Keratinocyte (primary cell): ENCODE results near the gene MARS1. TPM values are rescaled to one million over a fixed set of nuclear protein-coding genes. Genes with fewer than 3 reads are reported as not detected.
"Not testable (repeated sequence)": the region's sequence is repeated elsewhere in the genome, so short reads cannot be mapped to it uniquely, and the experiment has no call there.

Source experiments
- DNase-seq: peaks from one replicate; pipeline ENCODE4 v3.0.0-alpha.2; 2011; ENCODE audit warnings: low read depth, missing footprints, low spot score
- FAIRE-seq: peaks from 2 replicates; lab custom pipeline; 2011; peaks lifted over from hg19 to GRCh38; lab: Jason Lieb, UNC
- H2AFZ ChIP-seq: 2 replicates; pipeline ENCODE4 v1.6.0; 2012; ENCODE audit warnings: low read length, control low read depth, inconsistent platforms; ENCODE audit not compliant: control insufficient read depth
- H3K27ac ChIP-seq: 2 replicates; pipeline ENCODE4 v1.5.1; 2011; ENCODE audit warnings: low read length; ENCODE audit not compliant: control insufficient read depth, insufficient read depth
- H3K27me3 ChIP-seq: 3 replicates; pipeline ENCODE4 v1.6.0; 2011; ENCODE audit warnings: low read length; ENCODE audit not compliant: control insufficient read depth, insufficient read depth; ENCODE audit errors: extremely low read depth
- H3K36me3 ChIP-seq, 2 experiments: 2 replicates in 1 of 2; 3 replicates in 1 of 2; pipeline ENCODE4 v1.5.1; 2011; ENCODE audit warnings: low read length in 2 of 2, mild to moderate bottlenecking in 1 of 2; ENCODE audit not compliant: control insufficient read depth in 2 of 2, insufficient read depth in 2 of 2; ENCODE audit errors: extremely low read depth in 1 of 2
- H3K4me1 ChIP-seq: 3 replicates; pipeline ENCODE4 v1.5.1; 2011; ENCODE audit warnings: low read length; ENCODE audit not compliant: control insufficient read depth, insufficient read depth; ENCODE audit errors: extremely low read depth
- H3K4me2 ChIP-seq: 3 replicates; pipeline ENCODE4 v1.6.0; 2011; ENCODE audit warnings: low read depth, low read length; ENCODE audit not compliant: control insufficient read depth, insufficient read depth; ENCODE audit errors: extremely low read depth
- H3K4me3 ChIP-seq, 3 experiments: fragments of 200-600 bp in 1 of 3; sonication (generic) in 1 of 3; 2 replicates in 2 of 3; 3 replicates in 1 of 3; pipeline ENCODE4 v1.5.1; 2011 to 2016; ENCODE audit warnings: low read length in 3 of 3, mild to moderate bottlenecking in 3 of 3, control low read depth in 2 of 3, inconsistent platforms in 1 of 3, low read depth in 1 of 3, mixed read lengths in 1 of 3, mixed run types in 1 of 3, moderate library complexity in 1 of 3; ENCODE audit not compliant: control insufficient read depth in 2 of 3, insufficient read depth in 2 of 3; ENCODE audit errors: extremely low read depth in 1 of 3
- H3K79me2 ChIP-seq: 2 replicates; pipeline ENCODE4 v1.6.0; 2012; ENCODE audit warnings: low read length; ENCODE audit not compliant: control insufficient read depth, insufficient read depth
- H3K9ac ChIP-seq: 3 replicates; pipeline ENCODE4 v1.6.0; 2011; ENCODE audit warnings: low read length; ENCODE audit not compliant: control insufficient read depth, insufficient read depth; ENCODE audit errors: extremely low read depth
- H3K9me1 ChIP-seq: 3 replicates; pipeline ENCODE4 v1.6.0; 2011; ENCODE audit warnings: low read length; ENCODE audit not compliant: control insufficient read depth, insufficient read depth; ENCODE audit errors: extremely low read depth
- H3K9me3 ChIP-seq: 2 replicates; pipeline ENCODE4 v1.5.1; 2012; ENCODE audit warnings: low read depth, low read length; ENCODE audit not compliant: control insufficient read depth
- H4K20me1 ChIP-seq: 3 replicates; pipeline ENCODE4 v1.6.0; 2011; ENCODE audit warnings: low read length; ENCODE audit not compliant: control insufficient read depth, insufficient read depth; ENCODE audit errors: extremely low read depth
- CTCF ChIP-seq, 3 experiments: IDR thresholded peaks in 1 of 3; conservative IDR thresholded peaks in 1 of 3; optimal IDR thresholded peaks in 1 of 3; 2 replicates in 2 of 3; 3 replicates in 1 of 3; pipeline versions ENCODE3 to v1.5.1; 2011; ENCODE audit warnings: low read length in 3 of 3, mild to moderate bottlenecking in 3 of 3, moderate library complexity in 2 of 3, control low read depth in 1 of 3, inconsistent platforms in 1 of 3; ENCODE audit not compliant: insufficient read depth in 2 of 3; ENCODE audit errors: extremely low read depth in 1 of 3
- EZH2 ChIP-seq: IDR thresholded peaks from one replicate; pipeline ENCODE4 v1.6.1; 2012; ENCODE audit warnings: inconsistent platforms, mild to moderate bottlenecking, low read length, moderate library complexity
- dilution Hi-C: fragments of 300-500 bp; cut with MboI; formaldehyde crosslinking; loops from one replicate; pipeline ENCODE4 v1.7.0; 2020; ENCODE audit warnings: low sequenced_read_pairs; ENCODE audit not compliant: extremely low pct_ligation_motif_present
- polyA plus RNA-seq, 5 experiments: library from polyadenylated mRNA; depleted of rRNA in 3 of 5; stranded (reverse) in 3 of 5; stranded (forward) in 1 of 5; unstranded in 1 of 5; fragments of >200 nt; gene quantifications; 1 replicate in 1 of 5; 2 replicates in 3 of 5; 3 replicates in 1 of 5; pipeline versions ENCODE4 v1.2.1 to v1.2.3, GENCODE V29; 2011 to 2012; ENCODE audit warnings: missing spikeins in 2 of 5, low read depth in 1 of 5, low replicate concordance in 1 of 5

The MARS1 gene
- polyA plus RNA-seq, 1 donor (not counting 4 experiments of a cell fraction or from before 2014, with no cell fraction given), result 125 TPM

- TF ChIP-seq CTCF (optimal IDR thresholded peaks at IDR 0.05 in 1 of 3, IDR thresholded peaks at IDR 0.05 in 1 of 3, conservative IDR thresholded peaks at IDR 0.05 in 1 of 3; ENCODE audit: extremely low read depth in 1 of 3, insufficient read depth in 2 of 3, low read length in 3 of 3) (no peak), EZH2 (no peak)
- dilution Hi-C loops, result no loop called here
- Histone ChIP-seq H3K79me2 (no peaks in the 10 kb centered on the region), H3K36me3 (peaks cover 41 to 48% of the 10 kb centered on the region in 2 experiments), H3K4me1 (peaks cover 10% of the 10 kb centered on the region), H3K27me3 (no peaks in the 10 kb centered on the region), H2AFZ (no peak overlapping the region), H3K27ac (no peak overlapping the region), H3K9me3 (no peaks in the 10 kb centered on the region), H3K4me3 (no peak overlapping the region), H4K20me1 (peaks cover 13% of the 10 kb centered on the region), H3K9me1 (no peaks in the 10 kb centered on the region), H3K9ac (no peak overlapping the region), H3K4me2 (no peak overlapping the region)
- no peak for DNase-seq
- FAIRE-seq, result no peak
Observed at GRCh38 chr12:57512665-57513064, 24.8 kb downstream of the MARS1 start.

- Histone ChIP-seq H3K4me2 (no peak overlapping the region), H3K27me3 (no peaks in the 10 kb centered on the region), H3K4me3 (no peak overlapping the region), H3K27ac (no peak overlapping the region), H3K36me3 (peaks cover 43 to 53% of the 10 kb centered on the region in 2 experiments), H2AFZ (no peak overlapping the region), H3K9ac (no peak overlapping the region), H3K9me3 (no peaks in the 10 kb centered on the region), H3K4me1 (peaks cover 12% of the 10 kb centered on the region), H4K20me1 (peaks cover 13% of the 10 kb centered on the region), H3K79me2 (peaks cover 3% of the 10 kb centered on the region), H3K9me1 (no peaks in the 10 kb centered on the region)
- dilution Hi-C loops, result no loop called here
- TF ChIP-seq CTCF (optimal IDR thresholded peaks at IDR 0.05 in 1 of 3, IDR thresholded peaks at IDR 0.05 in 1 of 3, conservative IDR thresholded peaks at IDR 0.05 in 1 of 3; ENCODE audit: extremely low read depth in 1 of 3, insufficient read depth in 2 of 3, low read length in 3 of 3), result no peak
- no peak for TF ChIP-seq EZH2
- FAIRE-seq (no peak), DNase-seq (no peak)
Observed at GRCh38 chr12:57513266-57513665, 25.4 kb downstream of the MARS1 start.

- H3K4me3 ChIP-seq, H3K4me2 ChIP-seq, H3K27ac ChIP-seq, H3K9ac ChIP-seq, H3K27me3 ChIP-seq, dilution Hi-C loops, H3K9me1 ChIP-seq, H3K9me3 ChIP-seq, DNase-seq, H2AFZ ChIP-seq, H3K79me2 ChIP-seq, FAIRE-seq: not testable (repeated sequence)
- peaks cover 13% of the 10 kb centered on the region for H3K4me1 ChIP-seq
- peaks cover 13% of the 10 kb centered on the region for H4K20me1 ChIP-seq
- H3K36me3 ChIP-seq, result peaks cover 43 to 55% of the 10 kb centered on the region in 2 experiments
Observed at GRCh38 chr12:57513677-57514076, 25.8 kb downstream of the MARS1 start.

- H3K27me3 ChIP-seq, DNase-seq, H3K9me3 ChIP-seq, FAIRE-seq, H3K27ac ChIP-seq, H3K4me3 ChIP-seq, dilution Hi-C loops, H2AFZ ChIP-seq, H3K4me2 ChIP-seq, H3K9me1 ChIP-seq, H3K9ac ChIP-seq: not testable (repeated sequence)
- peaks cover 18% of the 10 kb centered on the region for H4K20me1 ChIP-seq
- H3K79me2 ChIP-seq, result peaks cover 11% of the 10 kb centered on the region
- peaks cover 17% of the 10 kb centered on the region for H3K4me1 ChIP-seq
- H3K36me3 ChIP-seq, result peaks cover 43 to 60% of the 10 kb centered on the region in 2 experiments
Observed at GRCh38 chr12:57514246-57514645, 26.4 kb downstream of the MARS1 start.
